HL-60 (cell line): Measurements from ENCODE around the gene SLC23A3.

ENCODE experiments used
- DNase-seq, 2 experiments: peaks; one replicate each; pipeline ENCODE4 v3.0.0-alpha.2; 2010 to 2020; ENCODE audit warnings: low read depth in 1 of 2, low spot score in 1 of 2
- H3K27ac ChIP-seq: fragments of 250-450 bp; sonication (Bioruptor Pico); replicated peaks from 2 replicates; pipeline ENCODE4 v1.5.1; 2020; ENCODE audit warnings: mild to moderate bottlenecking, moderate library complexity
- H3K27me3 ChIP-seq: fragments of 250-450 bp; sonication (Bioruptor Pico); 2 replicates; pipeline ENCODE4 v1.5.1; 2021; ENCODE audit warnings: mild to moderate bottlenecking, moderate library complexity; ENCODE audit not compliant: insufficient read depth, poor library complexity, severe bottlenecking
- H3K4me3 ChIP-seq: replicated peaks from 2 replicates; pipeline ENCODE4 v1.5.1; 2011; ENCODE audit warnings: mild to moderate bottlenecking, control low read depth, low read length; ENCODE audit not compliant: insufficient read depth
- CTCF ChIP-seq: IDR thresholded peaks from one replicate; pipeline ENCODE4 v1.5.1; 2011; ENCODE audit warnings: low read length, control low read depth, inconsistent platforms; ENCODE audit not compliant: insufficient read depth
- GABPA ChIP-seq: IDR thresholded peaks from 2 replicates; pipeline ENCODE4 v1.6.1; 2012; ENCODE audit warnings: low read depth
- POLR2AphosphoS5 ChIP-seq: IDR thresholded peaks from 2 replicates; pipeline ENCODE4 v1.6.1; 2012; ENCODE audit warnings: low read depth
- REST ChIP-seq: IDR thresholded peaks from 2 replicates; pipeline ENCODE4 v1.6.1; 2012; ENCODE audit warnings: low read depth; ENCODE audit not compliant: insufficient replicate concordance
- SPI1 ChIP-seq: IDR thresholded peaks from 2 replicates; pipeline ENCODE4 v1.6.1; 2012; ENCODE audit warnings: low read depth, mild to moderate bottlenecking, borderline replicate concordance

Gene SLC23A3

GRCh38 chr2:219207884-219208740 is 38.3 kb upstream of the SLC23A3 start:
- Histone ChIP-seq H3K27ac (no peak overlapping the region), H3K27me3 (no peaks in the 10 kb centered on the region), H3K4me3 (no peak overlapping the region)
- DNase-seq: no peak
- TF ChIP-seq GABPA: no peak
- TF ChIP-seq SPI1: no peak
- TF ChIP-seq CTCF: no peak
- no peak for TF ChIP-seq POLR2AphosphoS5
- no peak for TF ChIP-seq REST

GRCh38 chr2:219207134-219207883 is 37.5 kb upstream of the SLC23A3 start:
- no peak for TF ChIP-seq GABPA
- TF ChIP-seq SPI1: no peak
- no peak for TF ChIP-seq REST
- no peak for TF ChIP-seq CTCF
- TF ChIP-seq POLR2AphosphoS5: no peak
- no peak for DNase-seq
- H3K27me3 ChIP-seq: no peaks in the 10 kb centered on the region
- H3K4me3 ChIP-seq: peak overlapping the region; percentile 75
- peak overlapping the region; percentile 65 for H3K27ac ChIP-seq

DNA sequence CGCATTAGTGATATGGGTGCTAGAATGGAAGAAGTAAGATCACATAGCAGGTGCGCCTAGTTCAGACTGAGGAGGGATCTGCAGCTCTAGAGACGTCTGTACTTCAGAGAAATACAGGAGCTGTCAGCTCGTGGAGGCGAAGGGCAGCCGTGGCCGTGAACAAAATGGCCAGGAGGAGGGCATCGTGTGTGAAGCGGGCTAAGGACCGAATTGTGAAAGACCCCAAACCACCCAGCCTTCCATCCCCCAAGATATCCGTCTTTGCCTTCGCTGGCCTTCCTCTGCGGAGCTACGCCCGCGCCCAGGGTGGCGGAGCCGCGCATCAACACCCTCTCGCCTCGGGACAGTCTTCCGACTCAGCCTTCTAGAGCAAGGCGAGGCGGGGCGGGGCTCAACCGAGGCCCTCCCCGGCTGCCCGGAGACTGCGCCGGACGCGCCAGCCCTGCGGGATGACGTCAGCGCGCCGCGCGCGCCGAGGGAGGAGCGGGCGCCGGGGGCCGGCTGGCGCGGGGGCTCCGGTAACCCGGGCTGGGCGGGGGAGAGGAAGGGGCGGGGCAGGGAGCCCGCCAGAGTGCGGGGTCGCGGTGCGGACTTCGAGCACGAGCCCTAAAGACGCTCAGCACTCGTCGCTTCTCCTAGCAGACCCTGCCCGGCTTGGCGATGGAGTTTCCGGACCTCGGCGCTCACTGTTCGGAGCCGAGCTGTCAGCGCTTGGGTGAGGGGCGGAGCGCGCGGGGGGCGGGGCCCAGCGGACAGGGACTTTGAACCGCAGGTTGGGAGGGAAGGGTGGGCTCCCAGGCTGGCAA is 36.7 kb upstream of the SLC23A3 start, which contains the start of gene ZFAND2B:
Gene ZFAND2B (plus strand): TSS at position 455 of the 806 bp plus-strand sequence. CDS start 206 bp downstream, at position 661.
- TF ChIP-seq GABPA: no peak
- peak; percentile 93 for TF ChIP-seq POLR2AphosphoS5
- TF ChIP-seq SPI1: no peak
- no peak for TF ChIP-seq REST
- no peak for TF ChIP-seq CTCF
- peak; percentile 79 to 91 for DNase-seq
- H3K27ac ChIP-seq: peak within 1 kb of the TSS; percentile 65

More for the DNA sequence above, 36.7 kb upstream of the SLC23A3 start, which contains the start of gene ZFAND2B:
- Histone ChIP-seq H3K4me3 (peak within 1 kb of the TSS; percentile 75), H3K27me3 (no peaks in the 10 kb centered on the region)
